GM12864 (cell line): ENCODE data around the gene FSTL3.
"Not testable (repeated sequence)": the region's sequence is repeated elsewhere in the genome, so short reads cannot be mapped to it uniquely, and the experiment has no call there.

Experiments
- DNase-seq: peaks from one replicate; pipeline ENCODE4 v3.0.0-alpha.2; 2011; ENCODE audit warnings: low read depth
- H3K4me3 ChIP-seq: 2 replicates; pipeline ENCODE4 v1.5.1; 2011; ENCODE audit warnings: mild to moderate bottlenecking, low read depth, low read length, control low read depth
- CTCF ChIP-seq: IDR thresholded peaks from 2 replicates; pipeline ENCODE4 v1.5.1; 2011; ENCODE audit warnings: low read depth, mild to moderate bottlenecking, moderate library complexity, low read length, control low read depth, inconsistent platforms; ENCODE audit errors: missing control alignments

FSTL3 gene

DNA sequence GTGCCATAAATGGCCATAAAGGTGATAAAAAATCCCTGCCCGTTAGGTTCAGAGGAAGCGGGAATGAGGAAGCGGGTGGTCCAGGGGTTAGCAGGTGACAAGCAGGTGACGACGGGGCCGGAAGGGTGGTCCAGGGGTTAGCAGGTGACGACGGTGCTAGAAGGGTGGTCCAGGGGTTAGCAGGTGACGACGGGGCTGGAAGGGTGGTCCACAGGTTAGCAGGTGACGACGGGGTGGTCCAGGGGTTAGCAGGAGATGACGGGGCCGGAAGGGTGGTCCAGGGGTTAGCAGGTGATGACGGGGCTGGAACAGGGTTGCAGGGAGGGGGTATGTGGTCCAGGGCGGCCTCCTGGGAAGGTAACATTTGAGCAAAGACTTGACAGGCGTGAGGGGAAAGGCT is 12.8 kb downstream of the FSTL3 start:
- DNase-seq = no peak
- H3K4me3 ChIP-seq = no peak overlapping the region
- no peak for TF ChIP-seq CTCF

DNA sequence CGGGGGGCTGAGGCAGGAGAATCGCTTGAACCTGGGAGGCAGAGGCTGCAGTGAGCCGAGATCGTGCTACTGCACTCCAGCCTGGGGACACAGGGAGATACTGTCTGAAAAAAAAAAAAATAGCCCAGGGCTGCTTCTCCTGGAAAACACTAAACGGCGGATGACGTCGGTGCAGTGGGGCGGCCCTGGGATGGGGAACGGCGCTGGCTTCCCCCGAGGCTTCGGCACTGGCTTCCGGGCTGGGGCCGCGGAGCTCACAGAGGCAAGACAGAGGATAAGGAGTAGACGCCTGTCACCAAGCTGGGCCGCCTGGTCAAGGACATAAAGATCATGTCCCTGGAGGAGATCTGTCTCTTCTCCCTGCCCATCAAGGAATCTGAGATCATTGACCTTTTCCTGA is 14.0 kb downstream of the FSTL3 start:
- H3K4me3 ChIP-seq = no peak overlapping the region
- no peak for DNase-seq
- no peak for TF ChIP-seq CTCF

DNA sequence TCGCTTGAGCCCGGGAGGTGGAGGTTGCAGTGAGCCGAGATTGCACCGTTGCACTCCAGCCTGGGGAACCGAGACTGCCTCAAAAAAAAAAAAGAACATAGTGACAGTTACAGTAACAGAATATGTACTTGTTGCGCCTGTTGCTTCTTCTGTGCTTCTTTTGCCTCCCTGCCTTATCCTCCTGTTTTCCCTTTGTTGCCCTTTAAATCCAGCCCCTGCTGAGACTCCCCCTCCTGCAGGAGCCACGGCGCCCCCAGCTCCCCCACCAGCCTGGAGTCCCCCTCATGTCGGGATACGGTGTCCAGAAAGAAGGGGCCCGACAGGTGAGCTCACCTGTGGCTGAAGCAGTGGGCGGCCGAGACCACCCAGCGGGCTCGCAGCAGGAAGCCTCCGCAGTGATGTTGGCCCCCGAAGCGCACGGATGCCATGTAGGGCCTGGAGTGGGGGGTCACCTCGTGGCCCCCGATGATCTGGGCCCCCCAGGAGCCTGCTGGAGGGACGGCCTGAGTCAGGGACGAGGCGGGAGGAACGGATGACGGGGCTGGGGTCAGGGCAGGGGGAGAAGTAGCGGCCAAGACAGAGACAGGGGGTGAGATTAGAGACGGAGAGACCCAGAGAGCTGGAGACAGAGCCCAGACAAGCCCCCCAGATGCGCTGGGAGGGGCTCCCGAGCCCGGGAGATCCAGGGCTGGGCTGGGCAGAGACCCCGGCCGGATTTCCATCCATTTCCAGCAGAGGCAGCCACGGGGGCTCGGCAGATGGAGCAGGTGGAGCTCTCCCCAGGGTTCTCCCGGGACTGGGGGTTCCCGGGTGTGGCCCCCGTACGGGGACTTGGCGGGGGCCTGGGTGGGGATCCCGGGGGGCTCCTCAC is 18.5 kb downstream of the FSTL3 start:
- no peak for TF ChIP-seq CTCF
- no peak overlapping the region for H3K4me3 ChIP-seq
- no peak for DNase-seq

DNA sequence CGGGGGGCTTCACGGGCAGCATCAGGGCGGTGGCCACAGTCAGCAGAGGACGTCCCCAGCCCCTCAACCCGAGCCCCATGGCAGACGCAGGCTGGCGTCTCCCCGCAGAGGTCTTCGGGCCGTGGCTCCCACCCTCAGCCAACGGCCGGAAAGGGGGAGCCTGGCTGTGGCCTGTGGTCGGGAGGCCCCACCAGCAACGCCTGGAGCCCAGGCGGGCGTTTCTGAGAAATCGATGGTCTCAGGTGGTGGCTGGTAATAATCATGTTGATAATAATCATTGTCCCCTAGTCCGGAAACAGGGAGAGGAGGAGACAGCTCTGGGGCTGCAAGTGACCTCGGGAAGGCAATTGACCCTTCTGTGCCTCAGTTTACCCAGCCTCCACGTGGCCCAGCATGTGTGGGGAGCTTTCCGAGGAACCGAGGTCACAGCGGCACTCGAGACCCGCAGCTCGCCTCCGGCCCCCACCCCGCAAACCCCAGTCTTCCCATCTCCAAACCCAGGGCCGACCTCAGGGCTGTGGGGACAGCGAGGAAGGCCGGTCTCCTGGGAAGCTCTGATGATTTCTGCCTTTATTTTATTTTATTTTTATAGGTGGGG is 19.3 kb downstream of the FSTL3 start, which contains the start of gene PRSS57:
Gene PRSS57 (minus strand): TSS at position 101 of the 598 bp plus-strand sequence. CDS start 22 bp downstream, at position 79.
- no peak for TF ChIP-seq CTCF
- no peak for DNase-seq

GRCh38 chr19:698529-698928 is 22.3 kb downstream of the FSTL3 start:
- not testable (repeated sequence) for H3K4me3 ChIP-seq, DNase-seq

More for the DNA sequence above, 19.3 kb downstream of the FSTL3 start, which contains the start of gene PRSS57:
- no peak within 1 kb of the TSS for H3K4me3 ChIP-seq

DNA sequence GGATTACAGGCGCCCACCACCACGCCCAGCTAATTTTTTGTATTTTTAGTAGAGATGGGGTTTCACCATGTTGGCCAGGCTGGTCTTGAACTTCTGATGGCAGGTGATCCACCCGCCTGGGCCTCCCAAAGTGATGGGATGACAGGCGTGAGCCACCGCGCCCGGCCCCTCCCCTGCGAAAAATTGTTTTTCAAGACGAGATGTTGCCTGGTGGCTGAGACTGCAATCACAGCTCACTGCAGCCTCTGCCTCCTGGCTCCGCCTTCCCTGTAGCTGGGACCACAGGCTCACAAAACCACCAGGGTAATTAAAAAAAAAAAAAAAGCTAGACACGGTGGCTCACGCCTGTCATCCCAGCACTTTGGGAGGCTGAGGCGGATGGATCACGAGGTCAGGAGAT is 23.7 kb downstream of the FSTL3 start:
- H3K4me3 ChIP-seq, DNase-seq: not testable (repeated sequence)

DNA sequence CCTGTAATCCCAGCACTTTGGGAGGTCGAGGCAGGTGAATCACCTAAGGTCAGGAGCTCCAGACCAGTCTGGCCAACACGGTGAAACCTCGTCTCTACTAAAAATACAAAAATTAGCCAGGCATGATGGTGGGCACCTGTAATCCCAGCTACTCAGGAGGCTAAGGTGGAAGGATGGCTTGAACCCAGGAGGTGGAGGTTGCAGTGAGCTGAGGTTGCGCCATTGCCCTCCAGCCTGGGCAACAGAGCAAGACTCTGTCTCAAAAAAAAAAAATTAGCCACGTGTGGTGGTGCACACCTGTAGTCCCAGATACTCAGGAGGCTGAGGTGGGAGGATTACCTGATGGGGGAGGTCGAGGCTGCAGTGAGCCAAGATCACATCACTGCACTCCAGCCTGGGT is 26.7 kb downstream of the FSTL3 start:
- H3K4me3 ChIP-seq = not testable (repeated sequence)

GRCh38 chr19:703329-703650 is 27.1 kb downstream of the FSTL3 start:
- no peak overlapping the region for H3K4me3 ChIP-seq
- TF ChIP-seq CTCF = no peak
- DNase-seq = no peak

More for the DNA sequence above, 26.7 kb downstream of the FSTL3 start:
- not testable (repeated sequence) for DNase-seq
